Measurements from ENCODE around the gene GBE1.

The GBE1 gene

DNA sequence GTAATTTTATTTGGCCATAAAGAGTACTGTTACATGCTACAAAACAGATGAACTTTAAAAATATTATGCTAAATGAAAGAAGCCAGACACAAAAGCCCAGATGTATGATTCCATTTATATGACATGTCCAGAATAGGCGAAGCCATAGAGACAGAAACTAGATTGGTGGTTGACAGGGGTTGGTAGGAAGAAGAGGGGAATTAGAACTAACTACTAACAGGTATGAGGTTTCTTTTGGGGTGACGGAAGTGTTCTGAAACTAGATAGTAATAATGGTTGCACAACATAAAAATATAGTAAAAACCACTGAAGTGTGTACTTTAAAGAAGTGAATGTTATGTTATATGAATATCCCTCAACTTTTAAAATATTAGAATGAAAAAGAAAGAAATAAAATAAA lies 66.1 kb downstream of the GBE1 start:
- Histone ChIP-seq H3K27me3 (ENCODE audit: insufficient read depth, poor library complexity, severe bottlenecking) (no peaks in the 10 kb centered on the region), H3K27ac (replicated peaks) (no peak overlapping the region), H3K4me3 (replicated peaks; ENCODE audit: insufficient read depth, low read length) (no peak overlapping the region)
- TF ChIP-seq, protein P1, sequence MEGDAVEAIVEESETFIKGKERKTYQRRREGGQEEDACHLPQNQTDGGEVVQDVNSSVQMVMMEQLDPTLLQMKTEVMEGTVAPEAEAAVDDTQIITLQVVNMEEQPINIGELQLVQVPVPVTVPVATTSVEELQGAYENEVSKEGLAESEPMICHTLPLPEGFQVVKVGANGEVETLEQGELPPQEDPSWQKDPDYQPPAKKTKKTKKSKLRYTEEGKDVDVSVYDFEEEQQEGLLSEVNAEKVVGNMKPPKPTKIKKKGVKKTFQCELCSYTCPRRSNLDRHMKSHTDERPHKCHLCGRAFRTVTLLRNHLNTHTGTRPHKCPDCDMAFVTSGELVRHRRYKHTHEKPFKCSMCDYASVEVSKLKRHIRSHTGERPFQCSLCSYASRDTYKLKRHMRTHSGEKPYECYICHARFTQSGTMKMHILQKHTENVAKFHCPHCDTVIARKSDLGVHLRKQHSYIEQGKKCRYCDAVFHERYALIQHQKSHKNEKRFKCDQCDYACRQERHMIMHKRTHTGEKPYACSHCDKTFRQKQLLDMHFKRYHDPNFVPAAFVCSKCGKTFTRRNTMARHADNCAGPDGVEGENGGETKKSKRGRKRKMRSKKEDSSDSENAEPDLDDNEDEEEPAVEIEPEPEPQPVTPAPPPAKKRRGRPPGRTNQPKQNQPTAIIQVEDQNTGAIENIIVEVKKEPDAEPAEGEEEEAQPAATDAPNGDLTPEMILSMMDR (IDR thresholded peaks at IDR 0.05; ENCODE audit: insufficient read depth, low read length) = no peak
- TF ChIP-seq POLR2AphosphoS5 (IDR thresholded peaks at IDR 0.05; ENCODE audit: low read depth) (no peak), GABPA (IDR thresholded peaks at IDR 0.05; ENCODE audit: low read depth) (no peak), SPI1 (IDR thresholded peaks at IDR 0.05; ENCODE audit: borderline replicate concordance, low read depth) (no peak)
- TF ChIP-seq, protein P2, sequence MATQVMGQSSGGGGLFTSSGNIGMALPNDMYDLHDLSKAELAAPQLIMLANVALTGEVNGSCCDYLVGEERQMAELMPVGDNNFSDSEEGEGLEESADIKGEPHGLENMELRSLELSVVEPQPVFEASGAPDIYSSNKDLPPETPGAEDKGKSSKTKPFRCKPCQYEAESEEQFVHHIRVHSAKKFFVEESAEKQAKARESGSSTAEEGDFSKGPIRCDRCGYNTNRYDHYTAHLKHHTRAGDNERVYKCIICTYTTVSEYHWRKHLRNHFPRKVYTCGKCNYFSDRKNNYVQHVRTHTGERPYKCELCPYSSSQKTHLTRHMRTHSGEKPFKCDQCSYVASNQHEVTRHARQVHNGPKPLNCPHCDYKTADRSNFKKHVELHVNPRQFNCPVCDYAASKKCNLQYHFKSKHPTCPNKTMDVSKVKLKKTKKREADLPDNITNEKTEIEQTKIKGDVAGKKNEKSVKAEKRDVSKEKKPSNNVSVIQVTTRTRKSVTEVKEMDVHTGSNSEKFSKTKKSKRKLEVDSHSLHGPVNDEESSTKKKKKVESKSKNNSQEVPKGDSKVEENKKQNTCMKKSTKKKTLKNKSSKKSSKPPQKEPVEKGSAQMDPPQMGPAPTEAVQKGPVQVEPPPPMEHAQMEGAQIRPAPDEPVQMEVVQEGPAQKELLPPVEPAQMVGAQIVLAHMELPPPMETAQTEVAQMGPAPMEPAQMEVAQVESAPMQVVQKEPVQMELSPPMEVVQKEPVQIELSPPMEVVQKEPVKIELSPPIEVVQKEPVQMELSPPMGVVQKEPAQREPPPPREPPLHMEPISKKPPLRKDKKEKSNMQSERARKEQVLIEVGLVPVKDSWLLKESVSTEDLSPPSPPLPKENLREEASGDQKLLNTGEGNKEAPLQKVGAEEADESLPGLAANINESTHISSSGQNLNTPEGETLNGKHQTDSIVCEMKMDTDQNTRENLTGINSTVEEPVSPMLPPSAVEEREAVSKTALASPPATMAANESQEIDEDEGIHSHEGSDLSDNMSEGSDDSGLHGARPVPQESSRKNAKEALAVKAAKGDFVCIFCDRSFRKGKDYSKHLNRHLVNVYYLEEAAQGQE (IDR thresholded peaks at IDR 0.05; ENCODE audit: insufficient replicate concordance, low read depth) = no peak
- DNase-seq (ENCODE audit: low read depth in 1 of 2, low spot score in 1 of 2) = no peak

DNA sequence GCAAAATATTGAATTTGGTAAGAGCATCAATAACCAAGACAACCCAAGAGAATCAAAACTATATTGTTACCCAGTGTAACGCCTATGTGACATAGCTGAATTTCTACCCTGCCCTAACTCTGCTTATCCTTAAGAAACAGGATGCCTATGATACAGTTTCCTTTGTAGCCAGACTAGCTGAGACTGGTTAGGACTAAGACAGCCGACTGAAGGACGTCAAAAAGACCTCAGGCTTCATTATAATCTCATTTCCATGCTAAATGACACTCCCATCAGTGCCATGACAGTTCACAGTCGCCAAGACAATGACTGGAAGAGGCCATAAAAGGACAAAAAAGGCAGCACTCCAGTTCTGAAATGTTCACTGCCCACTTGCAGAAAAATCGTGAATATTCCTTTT lies 66.8 kb downstream of the GBE1 start:
- no peak overlapping the region for H3K27ac ChIP-seq (replicated peaks)
- H3K27me3 ChIP-seq (ENCODE audit: insufficient read depth, poor library complexity, severe bottlenecking) = no peaks in the 10 kb centered on the region
- no peak for DNase-seq (ENCODE audit: low read depth in 1 of 2, low spot score in 1 of 2)
- no peak for TF ChIP-seq SPI1 (IDR thresholded peaks at IDR 0.05; ENCODE audit: borderline replicate concordance, low read depth)
- TF ChIP-seq GABPA (IDR thresholded peaks at IDR 0.05; ENCODE audit: low read depth) = no peak
- TF ChIP-seq, protein P1 (IDR thresholded peaks at IDR 0.05; ENCODE audit: insufficient read depth, low read length) = no peak
- no peak for TF ChIP-seq POLR2AphosphoS5 (IDR thresholded peaks at IDR 0.05; ENCODE audit: low read depth)
- TF ChIP-seq, protein P2 (IDR thresholded peaks at IDR 0.05; ENCODE audit: insufficient replicate concordance, low read depth) = no peak
- H3K4me3 ChIP-seq (replicated peaks; ENCODE audit: insufficient read depth, low read length) = no peak overlapping the region

DNA sequence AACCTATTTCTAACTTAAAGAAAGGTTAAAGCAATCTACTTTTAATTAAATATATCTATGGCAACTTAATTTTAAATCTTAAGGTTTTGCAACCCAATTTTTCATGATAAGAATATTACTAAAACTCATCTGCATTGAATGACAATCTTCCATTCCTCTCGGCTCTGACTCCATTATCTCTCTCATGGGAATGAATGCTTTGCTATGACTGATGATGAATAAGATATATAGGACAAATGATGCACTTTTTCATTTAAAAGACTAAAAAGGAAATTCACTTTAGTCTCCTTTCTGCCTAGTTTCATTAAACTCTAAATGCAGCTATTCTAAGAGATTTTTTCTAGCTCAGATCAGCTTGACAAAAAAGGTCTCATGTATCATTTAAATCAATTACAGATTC lies 68.7 kb downstream of the GBE1 start:
- Histone ChIP-seq H3K4me3 (replicated peaks; ENCODE audit: insufficient read depth, low read length) (no peak overlapping the region), H3K27ac (replicated peaks) (no peak overlapping the region), H3K27me3 (ENCODE audit: insufficient read depth, poor library complexity, severe bottlenecking) (no peaks in the 10 kb centered on the region)
- no peak for DNase-seq (ENCODE audit: low read depth in 1 of 2, low spot score in 1 of 2)
- TF ChIP-seq, protein P1 (IDR thresholded peaks at IDR 0.05; ENCODE audit: insufficient read depth, low read length) = no peak
- TF ChIP-seq, protein P2 (IDR thresholded peaks at IDR 0.05; ENCODE audit: insufficient replicate concordance, low read depth) = no peak
- TF ChIP-seq GABPA (IDR thresholded peaks at IDR 0.05; ENCODE audit: low read depth) (no peak), SPI1 (IDR thresholded peaks at IDR 0.05; ENCODE audit: borderline replicate concordance, low read depth) (no peak)
